Upper lobe of right lung (tissue), 1 donor: ENCODE results near the gene HRAS. TPM values are rescaled to one million over a fixed set of nuclear protein-coding genes. Genes with fewer than 3 reads are reported as not detected.

ENCODE experiments used
- ATAC-seq: fragments of 200-7000 bp; cut with Tn5 transposase; one replicate; pipeline ENCODE4 v1.9.1; 2020; ENCODE audit warnings: mild to moderate bottlenecking, moderate library complexity
- DNase-seq: peaks from one replicate; pipeline ENCODE4 v3.0.0-alpha.2; 2020
- H3K27ac ChIP-seq: fragments of 200-600 bp; one replicate; pipeline ENCODE4 v1.8.0; 2022
- H3K27me3 ChIP-seq: fragments of 200-600 bp; one replicate; pipeline ENCODE4 v1.8.0; 2022; ENCODE audit warnings: mild to moderate bottlenecking
- H3K36me3 ChIP-seq: fragments of 200-600 bp; one replicate; pipeline ENCODE4 v1.8.0; 2022
- H3K4me1 ChIP-seq: fragments of 200-600 bp; one replicate; pipeline ENCODE4 v1.8.0; 2022
- H3K4me3 ChIP-seq: fragments of 200-600 bp; one replicate; pipeline ENCODE4 v1.8.0; 2022; ENCODE audit warnings: mild to moderate bottlenecking
- H3K9me3 ChIP-seq: fragments of 200-600 bp; one replicate; pipeline ENCODE4 v1.8.0; 2022
- CTCF ChIP-seq: fragments of 200-600 bp; IDR thresholded peaks from one replicate; pipeline ENCODE4 v1.8.0; 2022; ENCODE audit warnings: antibody characterized with exemption
- intact Hi-C: fragments of 100-400 bp; cut with DNase I; formaldehyde crosslinking; loops from one replicate; pipeline ENCODE4 v1.11.0; 2022
- total RNA-seq: library from RNA; stranded (reverse); fragmentation: NEBNext Ultra II Directional; extraction: Animal tissue kit (Norgen Biotek cat#: 25700); gene quantifications from one replicate; pipeline ENCODE4 v1.2.1, GENCODE V29; 2021
- donor health status: DM: no; HTN: yes; CAD: no; lungs with severe emphysema.

The HRAS gene
- total RNA-seq, 1 donor from 2014 or later, result 55.5 TPM

DNA sequence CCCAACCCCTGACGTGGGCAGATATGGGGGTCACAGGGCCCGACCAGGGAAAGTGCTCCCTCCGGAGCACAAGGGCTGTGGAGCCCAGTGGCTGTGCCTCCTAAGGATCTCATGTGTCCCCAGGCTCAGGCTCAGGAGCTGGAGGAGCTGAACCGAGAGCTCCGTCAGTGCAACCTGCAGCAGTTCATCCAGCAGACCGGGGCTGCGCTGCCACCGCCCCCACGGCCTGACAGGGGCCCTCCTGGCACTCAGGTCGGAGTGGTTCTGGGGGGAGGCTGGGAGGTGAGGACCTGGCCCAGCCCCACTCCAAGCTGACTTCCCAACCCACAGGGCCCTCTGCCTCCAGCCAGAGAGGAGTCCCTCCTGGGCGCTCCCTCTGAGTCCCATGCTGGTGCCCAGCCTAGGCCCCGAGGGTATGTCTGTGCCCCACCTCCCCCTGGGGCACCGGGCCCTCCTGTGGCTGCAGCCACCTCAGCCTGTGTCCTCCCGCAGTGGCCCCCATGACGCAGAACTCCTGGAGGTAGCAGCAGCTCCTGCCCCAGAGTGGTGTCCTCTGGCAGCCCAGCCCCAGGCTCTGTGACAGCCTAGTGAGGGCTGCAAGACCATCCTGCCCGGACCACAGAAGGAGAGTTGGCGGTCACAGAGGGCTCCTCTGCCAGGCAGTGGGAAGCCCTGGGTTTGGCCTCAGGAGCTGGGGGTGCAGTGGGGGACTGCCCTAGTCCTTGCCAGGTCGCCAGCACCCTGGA, 27.9 kb upstream of the HRAS start:
- Histone ChIP-seq H3K4me3 (no peak overlapping the region), H3K9me3 (no peaks in the 10 kb centered on the region), H3K27ac (no peak overlapping the region), H3K36me3 (no peaks in the 10 kb centered on the region), H3K4me1 (peaks cover 10% of the 10 kb centered on the region), H3K27me3 (peaks cover 3% of the 10 kb centered on the region)
- DNase-seq (peak; percentile 69), ATAC-seq (no peak)
- no peak for TF ChIP-seq CTCF
- intact Hi-C loops, result no loop called here

DNA sequence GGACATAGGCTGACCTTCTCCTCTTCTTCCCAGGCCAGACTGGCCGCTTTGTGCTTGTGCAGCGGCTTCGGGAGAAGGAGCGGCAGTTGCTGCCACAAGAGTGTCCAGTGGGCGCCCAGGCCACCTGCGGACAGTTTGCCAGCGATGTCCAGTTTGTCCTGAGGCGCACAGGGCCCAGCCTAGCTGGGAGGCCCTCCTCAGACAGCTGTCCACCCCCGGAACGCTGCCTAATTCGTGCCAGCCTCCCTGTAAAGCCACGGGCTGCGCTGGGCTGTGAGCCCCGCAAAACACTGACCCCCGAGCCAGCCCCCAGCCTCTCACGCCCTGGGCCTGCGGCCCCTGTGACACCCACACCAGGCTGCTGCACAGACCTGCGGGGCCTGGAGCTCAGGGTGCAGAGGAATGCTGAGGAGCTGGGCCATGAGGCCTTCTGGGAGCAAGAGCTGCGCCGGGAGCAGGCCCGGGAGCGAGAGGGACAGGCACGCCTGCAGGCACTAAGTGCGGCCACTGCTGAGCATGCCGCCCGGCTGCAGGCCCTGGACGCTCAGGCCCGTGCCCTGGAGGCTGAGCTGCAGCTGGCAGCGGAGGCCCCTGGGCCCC, 26.8 kb upstream of the HRAS start:
- peak overlapping the region; percentile 18 for H3K27ac ChIP-seq
- peak; percentile 67 for DNase-seq
- H3K27me3 ChIP-seq, result peaks cover 3% of the 10 kb centered on the region
- TF ChIP-seq CTCF, result no peak
- intact Hi-C loops, result no loop called here
- H3K9me3 ChIP-seq, result no peaks in the 10 kb centered on the region
- H3K36me3 ChIP-seq, result no peaks in the 10 kb centered on the region
- H3K4me3 ChIP-seq, result peak overlapping the region; percentile 66
- ATAC-seq, result no peak
- peaks cover 10% of the 10 kb centered on the region for H3K4me1 ChIP-seq

DNA sequence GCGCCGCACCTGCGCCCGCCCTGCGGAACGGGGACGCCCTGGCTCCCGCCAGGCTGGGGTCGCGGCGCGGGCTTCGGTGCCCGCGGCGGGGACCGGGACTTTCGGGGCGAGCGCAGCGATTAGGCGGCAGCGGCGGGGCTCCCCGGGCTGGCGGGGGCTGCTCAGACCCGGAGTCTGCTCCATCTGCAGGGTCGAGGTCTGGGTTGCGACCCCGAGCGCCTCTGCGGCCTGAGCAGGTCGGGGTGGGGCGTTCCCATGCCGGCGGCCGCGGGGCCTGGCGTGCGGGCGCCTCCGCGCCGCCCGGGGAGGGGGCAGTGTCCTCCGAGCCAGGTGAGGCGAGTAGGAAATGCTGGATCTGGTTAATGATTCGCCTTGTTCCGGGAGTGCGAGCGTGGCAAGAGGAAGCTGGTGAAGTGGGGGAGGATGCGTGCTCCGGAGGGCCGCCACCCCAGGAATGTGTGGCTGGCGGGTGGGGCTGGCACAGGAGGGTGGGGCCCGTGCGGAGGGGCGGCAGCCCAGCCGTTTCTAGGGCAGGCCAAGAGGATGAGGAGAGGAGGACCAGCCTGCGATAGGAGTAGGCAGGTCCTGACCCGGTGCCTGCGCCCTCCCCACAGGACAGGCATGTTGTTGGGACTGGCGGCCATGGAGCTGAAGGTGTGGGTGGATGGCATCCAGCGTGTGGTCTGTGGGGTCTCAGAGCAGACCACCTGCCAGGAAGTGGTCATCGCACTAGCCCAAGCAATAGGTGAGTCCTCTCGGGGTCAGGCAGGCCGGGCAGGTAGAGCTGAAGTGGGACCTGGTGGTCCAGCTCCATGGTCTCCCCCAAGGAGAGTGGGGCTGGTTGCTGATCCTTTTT, 26.0 kb upstream of the HRAS start:
- Histone ChIP-seq H3K9me3 (no peaks in the 10 kb centered on the region), H3K36me3 (no peaks in the 10 kb centered on the region), H3K4me1 (peaks cover 10% of the 10 kb centered on the region), H3K27ac (peak overlapping the region; percentile 85), H3K27me3 (peaks cover 8% of the 10 kb centered on the region), H3K4me3 (peak overlapping the region; percentile 66)
- TF ChIP-seq CTCF, result no peak
- ATAC-seq (peak; percentile 73), DNase-seq (peak; percentile 93)
- intact Hi-C loops, result no loop called here

DNA sequence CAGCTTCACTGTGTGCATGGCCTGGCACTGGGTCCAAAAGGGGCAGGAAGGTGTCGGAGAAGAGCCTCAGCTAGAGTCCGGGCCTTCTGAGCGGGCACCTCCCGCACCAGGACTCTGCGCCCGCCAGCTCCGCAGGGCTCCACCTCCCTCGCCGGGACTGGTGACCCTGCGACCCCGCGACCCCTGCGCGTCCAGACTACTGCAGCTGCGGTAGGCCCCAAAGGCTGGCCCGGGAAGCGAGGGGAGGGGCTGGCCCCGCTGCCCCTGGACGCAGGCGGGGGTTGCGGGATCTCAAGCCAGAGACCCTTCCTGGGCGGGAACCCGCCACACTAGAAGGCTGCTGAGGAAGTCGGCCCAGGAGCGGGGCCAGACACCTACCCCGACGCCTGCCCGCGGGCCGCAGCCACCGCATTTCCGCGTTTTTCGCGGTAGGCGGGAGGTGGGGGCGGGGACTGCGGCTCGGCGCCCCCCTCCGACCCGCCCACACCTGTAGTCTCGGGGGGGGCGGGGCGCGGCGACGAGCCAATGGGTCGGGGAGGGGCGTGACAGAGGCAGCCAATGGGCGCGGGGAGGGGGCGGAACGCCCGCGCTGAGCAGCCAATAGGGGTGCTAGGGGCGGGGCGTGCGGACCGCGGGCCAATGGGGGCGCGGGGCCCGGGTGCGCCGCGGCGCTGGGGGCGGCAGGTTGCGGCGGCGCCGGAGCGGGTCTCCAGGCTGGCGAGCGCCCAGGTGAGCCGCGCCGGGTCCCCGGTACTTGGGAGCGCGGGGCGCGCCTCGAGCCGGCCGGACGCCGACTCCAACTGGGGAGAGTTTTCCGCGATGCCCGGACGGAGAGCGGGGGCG, 25.1 kb upstream of the HRAS start, which contains the start of the genes LMNTD2 and RASSF7:
TSS of gene LMNTD2 (minus strand) at position 434 of the 843 bp plus-strand sequence. CDS start at position 412, 22 bp downstream.
TSS of gene RASSF7 (plus strand) at position 666 of the 843 bp plus-strand sequence. CDS start 799 bp downstream, outside the sequence.
- no peak for TF ChIP-seq CTCF
- Histone ChIP-seq H3K27ac (peak within 1 kb of the TSS; percentile 89), H3K9me3 (no peaks in the 10 kb centered on the region), H3K4me3 (peak within 1 kb of the TSS; percentile 66), H3K27me3 (peaks cover 15% of the 10 kb centered on the region), H3K4me1 (peaks cover 13% of the 10 kb centered on the region), H3K36me3 (no peaks in the 10 kb centered on the region)
- intact Hi-C loops, result no loop called here
- peak; percentile 96 for DNase-seq
- peak; percentile 88 for ATAC-seq
